GM23338 (cell line): ENCODE data around the gene TMEFF1. TPM values are rescaled to one million over a fixed set of nuclear protein-coding genes. Genes with fewer than 3 reads are reported as not detected.

Experiments used
- ATAC-seq: fragments of 200-7000 bp; cut with Tn5 transposase; 3 replicates; pipeline ENCODE4 v1.9.1; 2020
- DNase-seq: peaks from one replicate; pipeline ENCODE4 v3.0.0-alpha.2; 2015; ENCODE audit warnings: low spot score
- H2AFZ ChIP-seq: fragments of 200-600 bp; sonication (generic); 2 replicates; pipeline ENCODE4 v1.8.0; 2016; ENCODE audit warnings: antibody characterized with exemption, mild to moderate bottlenecking, moderate library complexity
- H3F3A ChIP-seq: fragments of 200-600 bp; sonication (generic); replicated peaks from 2 replicates; pipeline ENCODE4 v1.8.0; 2017; ENCODE audit warnings: antibody characterized with exemption, mixed run types, low read depth
- H3K27ac ChIP-seq: fragments of 200-600 bp; sonication (generic); 2 replicates; pipeline ENCODE4 v1.6.1; 2016; ENCODE audit warnings: low read depth
- H3K27me3 ChIP-seq: fragments of 200-600 bp; sonication (generic); 2 replicates; pipeline ENCODE4 v1.8.0; 2016; ENCODE audit warnings: mild to moderate bottlenecking, mixed run types, moderate library complexity; ENCODE audit not compliant: insufficient read depth
- H3K36me3 ChIP-seq: fragments of 200-600 bp; sonication (generic); 2 replicates; pipeline ENCODE4 v1.8.0; 2016; ENCODE audit warnings: mild to moderate bottlenecking; ENCODE audit not compliant: insufficient read depth
- H3K4me1 ChIP-seq: fragments of 200-600 bp; sonication (generic); 2 replicates; pipeline ENCODE4 v1.8.0; 2016; ENCODE audit warnings: mild to moderate bottlenecking, moderate library complexity; ENCODE audit not compliant: insufficient read depth
- H3K4me2 ChIP-seq: fragments of 200-600 bp; sonication (generic); 2 replicates; pipeline ENCODE4 v1.7.1; 2017; ENCODE audit warnings: mixed run types
- H3K4me3 ChIP-seq: fragments of 200-600 bp; sonication (generic); 2 replicates; pipeline ENCODE4 v1.6.1; 2016; ENCODE audit warnings: mixed run types
- H3K79me2 ChIP-seq: fragments of 200-600 bp; sonication (generic); replicated peaks from 2 replicates; pipeline ENCODE4 v1.8.0; 2017; ENCODE audit warnings: mild to moderate bottlenecking; ENCODE audit not compliant: insufficient read depth
- H3K9me2 ChIP-seq: fragments of 200-600 bp; sonication (generic); 2 replicates; pipeline ENCODE4 v1.8.0; 2017; ENCODE audit not compliant: insufficient read depth
- H4K20me1 ChIP-seq: fragments of 200-600 bp; sonication (generic); replicated peaks from 2 replicates; pipeline ENCODE4 v1.8.0; 2017; ENCODE audit warnings: mild to moderate bottlenecking; ENCODE audit not compliant: insufficient read depth
- H3K27ac Mint-ChIP-seq: 2 replicates; pipeline ENCODE4 v1.8.0; 2020; ENCODE audit warnings: inconsistent platforms, mild to moderate bottlenecking, moderate library complexity, mixed read lengths
- H3K27me3 Mint-ChIP-seq: 3 replicates; pipeline ENCODE4 v1.8.0; 2022; ENCODE audit warnings: low read depth, mild to moderate bottlenecking, moderate library complexity, mixed read lengths, inconsistent platforms; ENCODE audit not compliant: insufficient read depth, poor library complexity
- H3K36me3 Mint-ChIP-seq: 3 replicates; pipeline ENCODE4 v1.8.0; 2021; ENCODE audit warnings: low read depth, mild to moderate bottlenecking, inconsistent platforms, moderate library complexity, mixed read lengths
- H3K4me1 Mint-ChIP-seq: 3 replicates; pipeline ENCODE4 v1.8.0; 2020; ENCODE audit warnings: mild to moderate bottlenecking, inconsistent platforms, mixed read lengths
- H3K4me3 Mint-ChIP-seq: 3 replicates; pipeline ENCODE4 v1.8.0; 2021; ENCODE audit warnings: moderate library complexity, mild to moderate bottlenecking, inconsistent platforms, mixed read lengths
- H3K9me3 Mint-ChIP-seq: 3 replicates; pipeline ENCODE4 v1.8.0; 2020; ENCODE audit warnings: moderate library complexity, mild to moderate bottlenecking, inconsistent platforms, mixed read lengths
- CREB1 ChIP-seq: fragments of 250-450 bp; sonication (Bioruptor Pico); IDR thresholded peaks from 2 replicates; pipeline ENCODE4 v1.5.0; 2020; ENCODE audit warnings: low read depth, mild to moderate bottlenecking, moderate library complexity
- CTCF ChIP-seq, 2 experiments: fragments of 200-600 bp in 1 of 2; sonication (generic) in 1 of 2; conservative IDR thresholded peaks; 2 replicates each; pipeline versions ENCODE4 v1.5.1 to v1.6.1; 2016 to 2017; ENCODE audit warnings: antibody characterized with exemption in 2 of 2, low read depth in 2 of 2, mild to moderate bottlenecking in 2 of 2, moderate library complexity in 1 of 2
- EZH2 ChIP-seq: fragments of 200-600 bp; sonication (generic); IDR thresholded peaks from one replicate; pipeline ENCODE4 v1.8.0; 2017; ENCODE audit warnings: antibody characterized with exemption, mild to moderate bottlenecking, low read depth; ENCODE audit not compliant: unreplicated experiment
- EZH2phosphoT487 ChIP-seq: fragments of 200-600 bp; sonication (generic); IDR thresholded peaks from one replicate; pipeline ENCODE4 v1.8.1; 2018; ENCODE audit warnings: antibody characterized with exemption; ENCODE audit not compliant: unreplicated experiment
- NANOG ChIP-seq: IDR thresholded peaks from 2 replicates; pipeline ENCODE4 v1.6.1; 2016; ENCODE audit warnings: antibody characterized with exemption, borderline replicate concordance
- POLR2AphosphoS5 ChIP-seq: IDR thresholded peaks from 2 replicates; pipeline ENCODE4 v1.6.1; 2016; ENCODE audit warnings: antibody characterized with exemption, low read depth
- STAT1 ChIP-seq: IDR thresholded peaks from one replicate; pipeline ENCODE4 v1.6.1; 2016; ENCODE audit warnings: antibody characterized with exemption; ENCODE audit not compliant: unreplicated experiment
- ZNF114 ChIP-seq: fragments of 250-450 bp; sonication (Bioruptor Pico); IDR thresholded peaks from 2 replicates; pipeline ENCODE4 v1.5.0; 2020; ENCODE audit warnings: mild to moderate bottlenecking, moderate library complexity
- ZNF331 ChIP-seq: fragments of 250-450 bp; sonication (Bioruptor Pico); IDR thresholded peaks from 2 replicates; pipeline ENCODE4 v1.5.0; 2020; ENCODE audit warnings: low read depth, mild to moderate bottlenecking, moderate library complexity
- polyA plus RNA-seq: library from polyadenylated mRNA; unstranded; fragments of >200 nt; fragmentation: Nextera tagmentation; extraction: Ambion mirVana; gene quantifications from 2 replicates; pipeline ENCODE4 v1.2.1, GENCODE V29; 2016
- total RNA-seq: library from RNA; depleted of rRNA; stranded (reverse); fragments of >200 nt; shearing (Covaris generic); gene quantifications from 2 replicates; pipeline ENCODE4 v1.2.3, GENCODE V29; 2014
- TF ChIP-seq, protein P1 (sequence below): IDR thresholded peaks from one replicate; pipeline ENCODE4 v1.6.1; 2018; ENCODE audit warnings: antibody characterized with exemption; ENCODE audit not compliant: unreplicated experiment
- TF ChIP-seq, protein P2 (sequence below): IDR thresholded peaks from 2 replicates; pipeline ENCODE4 v1.6.1; 2016; ENCODE audit warnings: antibody characterized with exemption

TMEFF1 gene
- total and polyA plus RNA-seq, 2 experiments from 2014 or later, result 6.6 to 85.2 TPM

DNA sequence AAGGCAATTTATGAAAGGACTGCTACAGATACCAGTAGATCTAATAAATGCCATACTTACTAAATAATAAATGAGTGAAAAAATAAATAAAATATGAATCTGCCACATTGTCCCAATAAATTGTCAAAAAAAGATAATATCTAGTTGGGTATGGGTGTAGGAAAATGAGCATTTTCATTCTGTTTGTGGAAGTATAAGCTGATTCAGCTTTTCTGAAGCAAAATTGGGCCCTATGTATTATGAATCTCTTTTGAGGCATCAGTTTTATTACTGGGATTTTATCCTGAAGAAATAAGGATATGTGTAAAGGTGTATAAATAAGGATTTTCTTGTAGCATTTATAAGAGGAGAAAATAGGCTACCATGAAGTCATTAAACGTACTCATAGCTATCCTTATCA, 151.0 kb downstream of the TMEFF1 start:
- no peak overlapping the region for H3K27ac ChIP-seq
- H3F3A ChIP-seq, result no peaks in the 10 kb centered on the region
- H3K9me2 ChIP-seq, result no peaks in the 10 kb centered on the region
- H4K20me1 ChIP-seq, result no peaks in the 10 kb centered on the region
- H3K79me2 ChIP-seq, result no peaks in the 10 kb centered on the region
- H3K27me3 Mint-ChIP-seq, result no peaks in the 10 kb centered on the region
- peaks cover 4% of the 10 kb centered on the region; the same call in 2 of the 3 replicates for H3K9me3 Mint-ChIP-seq
- H3K27me3 ChIP-seq, result no peaks in the 10 kb centered on the region
- ATAC-seq (no peak), DNase-seq (no peak)
- no peak overlapping the region for H2AFZ ChIP-seq
- H3K4me1 Mint-ChIP-seq, result no peaks in the 10 kb centered on the region
- TF ChIP-seq POLR2AphosphoS5 (no peak), STAT1 (no peak), ZNF331 (CRISPR knock-in tag) (no peak), CREB1 (CRISPR knock-in tag) (no peak), ZNF114 (CRISPR knock-in tag) (no peak), CTCF (conservative IDR thresholded peaks at IDR 0.05; ENCODE audit: low read depth in 2 of 2) (no peak)
- TF ChIP-seq, protein P1, sequence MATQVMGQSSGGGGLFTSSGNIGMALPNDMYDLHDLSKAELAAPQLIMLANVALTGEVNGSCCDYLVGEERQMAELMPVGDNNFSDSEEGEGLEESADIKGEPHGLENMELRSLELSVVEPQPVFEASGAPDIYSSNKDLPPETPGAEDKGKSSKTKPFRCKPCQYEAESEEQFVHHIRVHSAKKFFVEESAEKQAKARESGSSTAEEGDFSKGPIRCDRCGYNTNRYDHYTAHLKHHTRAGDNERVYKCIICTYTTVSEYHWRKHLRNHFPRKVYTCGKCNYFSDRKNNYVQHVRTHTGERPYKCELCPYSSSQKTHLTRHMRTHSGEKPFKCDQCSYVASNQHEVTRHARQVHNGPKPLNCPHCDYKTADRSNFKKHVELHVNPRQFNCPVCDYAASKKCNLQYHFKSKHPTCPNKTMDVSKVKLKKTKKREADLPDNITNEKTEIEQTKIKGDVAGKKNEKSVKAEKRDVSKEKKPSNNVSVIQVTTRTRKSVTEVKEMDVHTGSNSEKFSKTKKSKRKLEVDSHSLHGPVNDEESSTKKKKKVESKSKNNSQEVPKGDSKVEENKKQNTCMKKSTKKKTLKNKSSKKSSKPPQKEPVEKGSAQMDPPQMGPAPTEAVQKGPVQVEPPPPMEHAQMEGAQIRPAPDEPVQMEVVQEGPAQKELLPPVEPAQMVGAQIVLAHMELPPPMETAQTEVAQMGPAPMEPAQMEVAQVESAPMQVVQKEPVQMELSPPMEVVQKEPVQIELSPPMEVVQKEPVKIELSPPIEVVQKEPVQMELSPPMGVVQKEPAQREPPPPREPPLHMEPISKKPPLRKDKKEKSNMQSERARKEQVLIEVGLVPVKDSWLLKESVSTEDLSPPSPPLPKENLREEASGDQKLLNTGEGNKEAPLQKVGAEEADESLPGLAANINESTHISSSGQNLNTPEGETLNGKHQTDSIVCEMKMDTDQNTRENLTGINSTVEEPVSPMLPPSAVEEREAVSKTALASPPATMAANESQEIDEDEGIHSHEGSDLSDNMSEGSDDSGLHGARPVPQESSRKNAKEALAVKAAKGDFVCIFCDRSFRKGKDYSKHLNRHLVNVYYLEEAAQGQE, result no peak
- TF ChIP-seq, protein P2, sequence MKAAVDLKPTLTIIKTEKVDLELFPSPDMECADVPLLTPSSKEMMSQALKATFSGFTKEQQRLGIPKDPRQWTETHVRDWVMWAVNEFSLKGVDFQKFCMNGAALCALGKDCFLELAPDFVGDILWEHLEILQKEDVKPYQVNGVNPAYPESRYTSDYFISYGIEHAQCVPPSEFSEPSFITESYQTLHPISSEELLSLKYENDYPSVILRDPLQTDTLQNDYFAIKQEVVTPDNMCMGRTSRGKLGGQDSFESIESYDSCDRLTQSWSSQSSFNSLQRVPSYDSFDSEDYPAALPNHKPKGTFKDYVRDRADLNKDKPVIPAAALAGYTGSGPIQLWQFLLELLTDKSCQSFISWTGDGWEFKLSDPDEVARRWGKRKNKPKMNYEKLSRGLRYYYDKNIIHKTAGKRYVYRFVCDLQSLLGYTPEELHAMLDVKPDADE, result no peak
- no peaks in the 10 kb centered on the region for H3K36me3 ChIP-seq
- no peak overlapping the region for H3K4me3 Mint-ChIP-seq
- H3K4me3 ChIP-seq, result no peak overlapping the region
- H3K36me3 Mint-ChIP-seq, result 0 out of 3 replicates have a peak, but pooled peaks cover 4% of the 10 kb centered on the region
- H3K4me1 ChIP-seq, result no peaks in the 10 kb centered on the region
- no peak overlapping the region for H3K27ac Mint-ChIP-seq
- no peak overlapping the region for H3K4me2 ChIP-seq

GRCh38 chr9:100626949-100627348, 154.0 kb downstream of the TMEFF1 start:
- H3K27ac ChIP-seq, result no peak overlapping the region
- no peaks in the 10 kb centered on the region for H3K27me3 Mint-ChIP-seq
- no peaks in the 10 kb centered on the region for H3K4me1 Mint-ChIP-seq
- peaks cover 4% of the 10 kb centered on the region; the same call in 2 of the 3 replicates for H3K9me3 Mint-ChIP-seq
- no peaks in the 10 kb centered on the region for H3F3A ChIP-seq
- 0 out of 3 replicates have a peak, but pooled peaks cover 4% of the 10 kb centered on the region for H3K36me3 Mint-ChIP-seq
- H3K4me2 ChIP-seq, result no peak overlapping the region
- H2AFZ ChIP-seq, result no peak overlapping the region
- no peaks in the 10 kb centered on the region for H3K79me2 ChIP-seq
- no peak for ATAC-seq
- H3K36me3 ChIP-seq, result no peaks in the 10 kb centered on the region
- H3K4me3 Mint-ChIP-seq, result no peak overlapping the region
- H3K9me2 ChIP-seq, result no peaks in the 10 kb centered on the region
- H3K27ac Mint-ChIP-seq, result no peak overlapping the region
- H3K27me3 ChIP-seq, result no peaks in the 10 kb centered on the region
- H3K4me1 ChIP-seq, result no peaks in the 10 kb centered on the region
- H3K4me3 ChIP-seq, result no peak overlapping the region
- no peak for DNase-seq
- no peaks in the 10 kb centered on the region for H4K20me1 ChIP-seq
- no peak for TF ChIP-seq EZH2phosphoT487
- no peak for TF ChIP-seq NANOG
- no peak for TF ChIP-seq EZH2
